B cell (primary cell): ENCODE data around the gene CHCHD6. TPM values are rescaled to one million over a fixed set of nuclear protein-coding genes. Genes with fewer than 3 reads are reported as not detected.

Experiments
- ATAC-seq: fragments of 200-7000 bp; cut with Tn5 transposase; one replicate; pipeline ENCODE4 v1.10.0; 2021; ENCODE audit warnings: low read depth, mild to moderate bottlenecking, moderate number of reproducible peaks, moderate library complexity
- CTCF ChIA-PET: fragments of 350-600 bp; sonication (Branson Sonifier 250); formaldehyde crosslinking; loops from one replicate; lab custom pipeline; 2021; ENCODE audit warnings: antibody characterized with exemption, inconsistent platforms; lab: Charles Lee
- POLR2A ChIA-PET: fragments of 350-600 bp; sonication (Branson Sonifier 250); formaldehyde crosslinking; loops from one replicate; lab custom pipeline; 2021; ENCODE audit warnings: antibody characterized with exemption; lab: Charles Lee
- DNase-seq: peaks from one replicate; pipeline ENCODE4 v3.0.0; 2013
- H2AFZ ChIP-seq: 2 replicates; pipeline ENCODE4 v1.6.1; 2012; ENCODE audit warnings: mild to moderate bottlenecking, low read depth, low read length; ENCODE audit not compliant: insufficient read depth, poor library complexity, severe bottlenecking
- H3K27ac ChIP-seq, 2 donors: 1 replicate in 1 of 2; 2 replicates in 1 of 2; pipeline ENCODE4 v1.5.1; 2012 to 2013; ENCODE audit warnings: low read length in 2 of 2, mild to moderate bottlenecking in 2 of 2, moderate library complexity in 1 of 2
- H3K27me3 ChIP-seq, 4 experiments: fragments of 200-600 bp in 1 of 4; sonication (generic) in 1 of 4; replicated peaks in 1 of 4; 1 replicate in 2 of 4; 2 replicates in 2 of 4; pipeline versions ENCODE4 v1.6.1 to v1.7.0; 2013 to 2016; ENCODE audit warnings: low read length in 3 of 4, mild to moderate bottlenecking in 2 of 4, mixed read lengths in 1 of 4, moderate library complexity in 1 of 4; ENCODE audit not compliant: insufficient read depth in 4 of 4, control insufficient read depth in 3 of 4; ENCODE audit errors: control extremely low read depth in 1 of 4
- H3K36me3 ChIP-seq, 2 experiments: replicated peaks in 1 of 2; 1 replicate in 1 of 2; 2 replicates in 1 of 2; pipeline versions ENCODE4 v1.6.1 to v1.7.1; 2013; ENCODE audit warnings: low read length in 1 of 2; ENCODE audit not compliant: insufficient read depth in 2 of 2, control insufficient read depth in 1 of 2; ENCODE audit errors: control extremely low read depth in 1 of 2, extremely low read depth in 1 of 2
- H3K4me1 ChIP-seq, 2 donors: fragments of 200-600 bp in 1 of 2; sonication (generic) in 1 of 2; 1 replicate in 1 of 2; 2 replicates in 1 of 2; pipeline versions ENCODE4 v1.5.1 to v1.6.1; 2013 to 2017; ENCODE audit warnings: low read length in 2 of 2; ENCODE audit not compliant: control insufficient read depth in 2 of 2, insufficient read depth in 2 of 2
- H3K4me2 ChIP-seq: replicated peaks from 2 replicates; pipeline ENCODE3; 2012; ENCODE audit warnings: mild to moderate bottlenecking, low read depth, low read length; ENCODE audit not compliant: poor library complexity, severe bottlenecking
- H3K4me3 ChIP-seq, 5 experiments: fragments of 200-600 bp in 1 of 5; sonication (generic) in 1 of 5; 1 replicate in 3 of 5; 2 replicates in 2 of 5; pipeline versions ENCODE4 v1.5.1 to v1.7.0; 2011 to 2016; ENCODE audit warnings: low read length in 4 of 5, mild to moderate bottlenecking in 4 of 5, low read depth in 2 of 5, control low read depth in 1 of 5, moderate library complexity in 1 of 5; ENCODE audit not compliant: insufficient read depth in 1 of 5; ENCODE audit errors: control extremely low read depth in 1 of 5, extremely low read depth in 1 of 5
- H3K79me2 ChIP-seq: fragments of 200-600 bp; sonication (generic); one replicate; pipeline ENCODE4 v1.6.0; 2016; ENCODE audit warnings: low read length; ENCODE audit not compliant: control insufficient read depth, insufficient read depth
- H3K9ac ChIP-seq: fragments of 200-600 bp; sonication (generic); 2 replicates; pipeline ENCODE4 v1.6.1; 2017; ENCODE audit warnings: mild to moderate bottlenecking, low read length, moderate library complexity
- H3K9me3 ChIP-seq, 3 donors: one replicate each; pipeline versions ENCODE4 v1.6.1 to v1.7.1; 2013; ENCODE audit warnings: low read length in 2 of 3; ENCODE audit not compliant: control insufficient read depth in 2 of 3, insufficient read depth in 1 of 3; ENCODE audit errors: control extremely low read depth in 1 of 3
- H4K20me1 ChIP-seq: 2 replicates; pipeline ENCODE4 v1.6.0; 2012; ENCODE audit warnings: mild to moderate bottlenecking, low read length; ENCODE audit not compliant: insufficient read depth, control insufficient read depth, poor library complexity, severe bottlenecking
- H3K27ac Mint-ChIP-seq: one replicate; pipeline ENCODE4 v1.8.0; 2021; ENCODE audit warnings: mixed read lengths
- H3K27me3 Mint-ChIP-seq: one replicate; pipeline ENCODE4 v1.8.0; 2021; ENCODE audit warnings: mixed read lengths
- H3K4me1 Mint-ChIP-seq: one replicate; pipeline ENCODE4 v1.8.0; 2021; ENCODE audit warnings: mixed read lengths
- H3K4me3 Mint-ChIP-seq: one replicate; pipeline ENCODE4 v1.8.0; 2021; ENCODE audit warnings: mixed read lengths
- H3K9me3 Mint-ChIP-seq: one replicate; pipeline ENCODE4 v1.8.0; 2022; ENCODE audit warnings: mixed read lengths; ENCODE audit not compliant: insufficient read depth
- CTCF ChIP-seq: fragments of 200-600 bp; IDR thresholded peaks from one replicate; pipeline ENCODE4 v1.8.0; 2022; ENCODE audit warnings: antibody characterized with exemption, mild to moderate bottlenecking
- EZH2 ChIP-seq: IDR thresholded peaks from 2 replicates; pipeline ENCODE4 v1.6.1; 2012; ENCODE audit warnings: borderline replicate concordance, low read depth, mild to moderate bottlenecking, moderate library complexity, low read length; ENCODE audit not compliant: insufficient read depth, poor library complexity, severe bottlenecking
- WGBS: methylation state at CpG from one replicate; pipeline ENCODE4 v1.1.5; 2013; ENCODE audit warnings: missing lambda C conversion rate; ENCODE audit not compliant: insufficient coverage; 5-methylcytosine and 5-hydroxymethylcytosine counted together
- intact Hi-C: fragments of 100-400 bp; cut with micrococcal nuclease; formaldehyde crosslinking; loops from one replicate; pipeline ENCODE4 v1.10.0; 2022
- polyA plus RNA-seq: library from polyadenylated mRNA; depleted of rRNA; stranded (reverse); fragments of >200 nt; gene quantifications from 2 replicates; pipeline ENCODE4 v1.2.3, GENCODE V29; 2012
- total RNA-seq, 2 donors: library from RNA; stranded (reverse); fragments of 120-200 nt in 1 of 2; gene quantifications; 1 replicate in 1 of 2; 2 replicates in 1 of 2; pipeline versions ENCODE4 v1.2.3 to v1.2.4, GENCODE V29; 2013 to 2022

CHCHD6 gene
- total and polyA plus RNA-seq, 2 donors (not counting 1 experiment from before 2014, with no cell fraction given): 8.0 to 13.5 TPM

GRCh38 chr3:127001486-127002194 is 297.6 kb downstream of the CHCHD6 start:
- POLR2A ChIA-PET: no interaction called here
- no peak for TF ChIP-seq CTCF
- no peak for TF ChIP-seq EZH2
- no peaks in the 10 kb centered on the region for H3K9me3 ChIP-seq
- no peak overlapping the region for H3K9ac ChIP-seq
- H3K36me3 ChIP-seq: no peaks in the 10 kb centered on the region
- no peak overlapping the region for H3K4me3 ChIP-seq
- no peak overlapping the region for H3K4me3 Mint-ChIP-seq
- no peaks in the 10 kb centered on the region for H3K4me1 Mint-ChIP-seq
- WGBS: 95% methylated on average over 22 of the region's 23 CpGs
- no peaks in the 10 kb centered on the region for H3K27me3 ChIP-seq
- no peak for ATAC-seq
- H3K4me2 ChIP-seq: no peak overlapping the region
- no peaks in the 10 kb centered on the region for H3K4me1 ChIP-seq
- no peak overlapping the region for H3K27ac ChIP-seq
- H3K27me3 Mint-ChIP-seq: no peaks in the 10 kb centered on the region
- H3K79me2 ChIP-seq: no peaks in the 10 kb centered on the region
- H3K9me3 Mint-ChIP-seq: no peaks in the 10 kb centered on the region
- DNase-seq: no peak
- CTCF ChIA-PET: no interaction called here
- no peaks in the 10 kb centered on the region for H4K20me1 ChIP-seq
- intact Hi-C loops: no loop called here
- H3K27ac Mint-ChIP-seq: no peak overlapping the region
- no peak overlapping the region for H2AFZ ChIP-seq
